CD4-positive, alpha-beta T cell treated with Interleukin-17A for 1 hour (primary cell): ENCODE results near the gene TGFBR3.
"Not testable (repeated sequence)": the region's sequence is repeated elsewhere in the genome, so short reads cannot be mapped to it uniquely, and the experiment has no call there.

Experiments used
- DNase-seq: peaks from one replicate; pipeline ENCODE4 v3.0.0-alpha.2; 2020

The TGFBR3 gene

DNA sequence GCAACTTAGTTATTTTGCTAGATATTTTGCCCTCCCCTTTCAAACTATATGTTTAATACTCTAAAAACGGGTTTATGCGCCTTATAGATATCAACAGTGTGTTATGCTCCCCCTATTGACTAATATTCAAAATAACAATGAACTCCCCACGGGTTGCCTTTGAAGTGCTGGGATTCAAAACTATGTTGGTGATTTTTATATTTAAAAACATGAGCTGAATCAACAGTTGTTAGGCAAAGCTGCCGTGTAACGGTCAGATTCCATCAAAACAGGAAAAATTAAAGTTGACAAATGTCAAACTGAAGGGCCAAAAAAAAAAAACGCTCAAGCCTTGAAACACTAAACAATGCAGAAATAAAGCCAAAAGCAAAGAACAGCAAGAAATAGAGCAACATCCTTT lies 2.5 kb downstream of the TGFBR3 start:
- peak; percentile 69 for DNase-seq

DNA sequence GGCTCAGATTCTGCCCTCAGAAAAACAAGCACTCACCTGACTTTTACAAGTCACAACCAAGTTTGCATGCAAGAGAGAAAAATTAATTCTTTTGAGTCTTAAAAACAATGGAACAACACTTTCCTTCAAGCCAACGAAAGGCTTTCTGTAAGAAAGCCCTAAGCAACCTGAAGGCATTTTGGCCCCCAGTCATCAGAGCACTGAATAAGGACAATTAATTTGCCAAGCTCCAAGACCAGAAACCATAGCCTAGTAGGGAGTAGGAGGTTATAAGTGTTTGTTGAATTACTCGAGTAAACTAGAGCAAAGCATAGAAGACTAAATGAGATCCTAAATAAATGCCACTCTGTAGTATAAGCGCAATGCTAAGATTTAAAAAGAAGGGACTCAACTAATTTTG lies 4.7 kb downstream of the TGFBR3 start:
- no peak for DNase-seq

DNA sequence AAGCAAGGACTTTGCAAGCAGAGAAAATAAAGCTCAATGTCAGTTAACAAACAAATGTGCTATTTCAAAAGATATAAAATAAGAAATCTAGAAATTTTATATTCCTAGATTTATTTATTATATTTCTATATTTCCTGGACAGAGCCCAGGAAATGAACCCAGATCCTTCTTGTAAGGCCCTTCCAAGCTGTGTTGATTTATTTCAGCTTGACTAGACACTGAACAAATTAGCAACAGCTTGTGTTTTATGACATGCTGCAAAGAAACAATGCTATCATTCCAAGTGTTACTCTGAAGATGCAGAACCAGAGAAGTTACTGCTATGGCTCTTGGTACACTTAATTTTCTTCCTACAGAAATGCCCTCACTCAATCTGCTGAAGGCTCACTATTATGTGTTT lies 6.2 kb downstream of the TGFBR3 start:
- no peak for DNase-seq

DNA sequence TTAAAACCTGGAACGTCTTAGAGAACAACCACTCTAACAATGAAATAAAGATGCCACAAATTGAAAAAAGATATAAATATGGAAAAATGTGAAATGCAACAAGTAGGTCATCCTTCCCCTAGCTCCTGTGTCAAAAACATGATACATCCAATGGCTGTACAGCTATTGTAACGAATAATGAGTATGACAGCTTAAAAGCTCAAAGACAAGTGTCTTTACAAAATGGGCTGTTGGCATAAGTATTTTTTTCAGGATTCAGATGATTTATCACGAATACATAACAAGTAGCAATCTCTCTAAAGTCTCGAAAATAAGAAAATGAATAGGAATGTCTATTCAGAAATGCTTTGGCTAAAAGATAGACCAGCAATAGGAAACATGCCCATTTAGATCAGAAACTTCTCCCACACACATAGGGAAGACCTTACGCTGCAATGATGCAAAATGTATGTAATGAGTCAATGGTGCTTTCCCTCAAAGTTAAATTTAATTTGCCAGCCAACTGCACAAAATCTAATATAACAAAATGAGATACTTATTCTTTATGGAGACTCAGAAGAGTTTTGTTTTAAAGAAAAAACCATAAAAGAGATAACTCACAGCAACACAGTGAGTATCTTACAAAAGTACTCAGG lies 8.3 kb downstream of the TGFBR3 start:
- no peak for DNase-seq

DNA sequence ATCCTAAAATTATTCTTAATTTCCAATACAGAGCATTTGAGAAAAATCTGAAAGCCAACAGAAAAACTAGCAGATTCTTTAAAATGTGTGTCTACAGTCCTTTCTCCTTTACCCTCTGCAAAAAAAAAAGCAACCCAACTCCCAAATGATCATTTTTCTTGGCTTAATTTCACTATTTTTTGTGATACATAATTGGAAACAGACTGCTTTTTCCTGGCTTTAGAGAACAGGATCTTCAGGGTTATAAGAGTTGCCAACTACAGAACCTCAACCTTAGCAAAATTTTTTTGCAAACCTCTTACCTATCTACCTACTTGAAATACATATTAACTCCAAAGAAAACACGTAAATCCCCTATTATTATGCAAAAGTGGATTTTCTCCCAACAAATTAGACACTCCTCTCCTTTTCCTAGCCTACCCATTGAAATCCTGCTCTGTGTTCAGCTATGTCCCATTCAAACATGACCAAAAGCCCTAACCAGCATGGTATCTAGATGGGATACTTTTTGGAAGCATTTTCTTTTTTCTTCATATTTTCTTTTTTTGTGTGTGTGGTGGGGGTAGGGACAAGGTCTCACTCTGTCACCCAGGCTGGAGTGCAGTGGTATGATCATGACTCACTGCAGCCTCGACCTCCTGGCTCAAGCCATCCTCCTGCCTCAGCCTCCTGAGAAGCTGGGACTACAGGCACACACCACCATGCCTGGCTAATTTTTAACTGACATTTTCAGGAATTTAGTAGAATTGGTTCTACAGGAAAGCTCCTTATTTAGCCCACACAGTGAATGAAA lies 9.0 kb downstream of the TGFBR3 start:
- no peak for DNase-seq

DNA sequence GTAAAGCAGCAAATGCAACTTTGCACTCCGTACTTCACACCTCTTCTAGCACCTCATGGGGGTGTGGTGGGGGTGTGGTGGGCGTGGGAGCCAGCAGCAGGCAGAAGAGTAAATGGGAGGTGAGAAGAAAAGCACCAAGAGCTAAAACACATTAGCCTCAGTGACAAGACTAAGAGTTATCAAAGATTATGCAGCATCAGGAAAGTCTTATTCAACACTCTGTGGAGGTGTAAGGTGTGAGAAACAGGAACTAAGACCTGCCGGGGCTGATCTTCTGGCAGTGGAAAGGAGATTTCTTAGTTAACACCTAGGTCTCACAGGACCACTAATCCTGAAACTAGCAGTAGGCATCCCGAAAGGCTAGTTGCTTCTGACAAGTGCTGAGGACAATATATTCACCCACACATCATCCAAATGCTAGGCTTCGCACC lies 9.9 kb downstream of the TGFBR3 start:
- peak; percentile 44 for DNase-seq

DNA sequence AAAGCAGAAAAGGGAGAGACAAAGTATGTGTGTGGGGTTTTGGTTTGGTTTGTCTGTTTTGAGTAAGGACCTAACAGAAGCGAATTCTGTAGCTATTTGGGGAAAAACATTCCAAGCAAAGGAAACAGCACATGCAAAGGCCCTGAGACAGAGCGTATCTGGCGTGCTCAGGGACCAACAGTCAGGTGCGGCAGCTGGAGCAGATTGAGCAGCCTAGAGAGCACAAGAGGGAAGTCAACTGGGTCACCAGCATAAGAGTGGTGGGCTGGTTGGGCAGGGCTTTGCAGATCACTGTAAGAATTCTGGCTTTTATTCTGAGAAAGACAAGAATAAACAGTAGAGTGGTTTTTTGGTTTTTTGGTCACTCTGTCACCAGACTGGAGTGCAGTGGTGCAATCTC lies 11.8 kb downstream of the TGFBR3 start:
- DNase-seq: no peak

DNA sequence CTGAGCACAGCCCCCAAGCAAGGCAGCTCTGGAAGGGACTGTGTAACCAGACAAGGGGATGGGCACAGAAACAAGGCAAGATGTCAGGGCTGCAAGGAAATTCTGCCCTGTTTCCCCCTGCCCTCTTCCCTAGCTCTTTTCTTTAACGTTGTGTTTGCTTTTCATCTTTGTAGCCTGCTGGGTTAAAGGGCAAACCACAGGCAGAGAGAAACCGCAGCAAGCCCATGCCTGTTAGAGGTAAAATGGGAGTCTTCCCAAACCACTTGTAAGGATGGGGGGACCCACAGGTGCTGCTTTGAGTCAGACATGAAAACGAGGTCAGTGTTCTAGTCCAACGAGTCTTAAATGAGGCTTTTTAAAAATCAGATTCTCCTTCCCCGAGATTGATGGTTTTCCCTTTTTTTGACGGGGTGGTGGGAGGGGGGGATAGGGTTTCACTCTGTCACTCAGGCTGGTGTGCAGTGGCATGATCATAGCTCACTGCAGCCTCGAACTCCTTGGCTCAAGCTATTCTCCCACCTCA lies 13.3 kb downstream of the TGFBR3 start:
- DNase-seq: peak; percentile 29

DNA sequence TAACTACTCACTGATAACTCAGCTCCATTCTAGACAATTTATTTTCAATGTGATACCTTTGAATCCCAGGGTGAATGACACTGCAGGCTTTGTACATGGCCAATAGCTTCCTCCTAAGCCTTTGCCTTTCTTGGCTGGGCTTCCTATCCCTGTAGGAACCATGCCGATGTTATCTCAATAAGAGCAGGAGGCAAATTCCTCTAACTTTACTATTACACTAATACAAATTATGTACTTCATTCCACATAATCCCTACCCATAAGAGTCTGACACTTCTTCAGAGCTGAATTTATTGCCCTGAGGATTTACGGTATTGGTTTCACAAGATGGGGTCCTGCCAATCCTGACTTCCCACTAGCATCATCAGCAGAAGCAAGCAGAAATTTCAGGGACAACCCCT lies 14.0 kb downstream of the TGFBR3 start:
- DNase-seq: no peak

DNA sequence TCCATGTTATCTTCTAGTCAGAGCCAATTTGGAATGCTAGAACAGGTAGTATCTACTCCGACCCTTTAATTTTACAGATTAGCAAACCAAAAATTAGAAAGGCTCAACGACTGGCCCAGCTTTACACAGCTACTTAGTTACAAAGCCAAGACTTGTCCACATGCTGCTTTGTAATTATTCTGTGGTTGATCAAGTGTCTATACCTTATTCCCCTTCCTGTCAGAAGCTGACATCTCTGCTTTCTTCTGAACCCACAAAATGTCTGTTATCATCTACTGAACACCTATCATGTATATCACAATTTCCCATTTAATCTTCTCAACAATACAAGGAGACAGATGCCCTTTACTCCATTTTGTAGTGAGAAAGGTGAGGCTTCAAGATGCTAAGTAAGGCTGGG lies 15.6 kb downstream of the TGFBR3 start:
- DNase-seq: peak; percentile 19

DNA sequence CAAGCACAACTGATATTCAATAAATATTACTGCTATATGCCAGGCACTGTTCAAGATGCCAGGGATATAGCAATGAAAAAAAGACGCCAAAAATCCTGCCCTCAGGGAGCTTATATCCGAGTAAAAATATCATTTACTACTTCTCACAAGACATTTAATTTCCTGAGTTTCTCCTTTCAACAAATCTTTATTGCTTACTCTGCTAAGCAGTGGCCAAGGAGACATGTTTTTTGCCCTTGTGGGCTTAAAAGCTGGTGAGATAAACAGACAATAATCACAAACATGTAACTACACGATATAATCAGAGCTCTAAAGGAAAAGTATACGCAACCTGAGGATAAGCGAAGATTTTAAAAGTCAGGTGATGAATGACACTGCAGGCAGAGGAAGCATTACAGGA lies 19.5 kb downstream of the TGFBR3 start:
- DNase-seq: no peak

DNA sequence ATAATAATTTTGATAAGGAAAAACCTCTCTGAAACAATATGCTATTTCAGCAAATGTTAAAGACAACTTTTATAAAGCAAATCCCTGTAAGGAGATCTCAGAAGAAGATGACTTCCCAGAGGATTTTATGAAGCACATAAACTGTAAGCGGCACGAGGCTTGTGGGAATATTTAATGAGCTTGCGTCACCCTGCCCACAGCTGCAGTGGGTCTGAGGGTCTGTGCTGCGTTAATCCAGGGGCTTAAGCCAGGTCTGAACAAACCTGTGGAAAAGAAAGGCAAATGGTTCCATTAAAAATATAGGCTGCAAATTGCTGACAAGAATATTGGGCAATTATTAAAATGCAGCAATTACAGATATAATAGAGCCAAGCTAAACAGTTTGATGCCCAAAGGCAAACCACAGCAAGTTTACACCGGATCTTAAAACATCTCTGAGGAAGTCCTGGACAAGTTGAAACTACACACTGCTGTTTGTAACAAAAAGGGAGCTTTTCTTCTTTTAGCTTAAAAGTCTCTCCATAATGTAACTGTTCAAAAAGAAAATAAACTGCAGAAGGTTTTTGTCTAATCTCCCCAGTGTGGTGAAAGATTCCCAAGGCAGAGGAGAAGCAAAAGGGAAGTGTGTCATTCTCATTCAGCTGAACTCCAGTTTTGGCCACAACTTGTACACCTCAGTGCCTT lies 21.8 kb downstream of the TGFBR3 start:
- DNase-seq: no peak

DNA sequence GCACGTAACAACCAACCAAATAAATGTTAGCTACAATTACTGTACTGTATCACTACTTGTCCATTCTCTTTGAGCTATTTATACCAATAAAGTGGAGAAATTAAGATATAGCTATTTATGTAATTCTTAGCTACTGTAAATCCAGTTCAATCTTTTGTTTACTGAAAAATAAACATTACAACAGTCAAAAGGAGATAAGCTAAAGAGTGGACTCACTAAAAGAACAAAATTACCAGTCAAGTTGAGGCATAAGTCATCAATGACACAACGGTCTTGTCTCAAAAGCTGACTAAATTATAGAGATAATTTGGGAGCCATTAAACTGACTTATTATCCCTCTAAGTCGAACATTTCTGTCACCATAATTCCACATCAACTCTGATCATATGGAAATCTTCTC lies 22.5 kb downstream of the TGFBR3 start:
- no peak for DNase-seq

DNA sequence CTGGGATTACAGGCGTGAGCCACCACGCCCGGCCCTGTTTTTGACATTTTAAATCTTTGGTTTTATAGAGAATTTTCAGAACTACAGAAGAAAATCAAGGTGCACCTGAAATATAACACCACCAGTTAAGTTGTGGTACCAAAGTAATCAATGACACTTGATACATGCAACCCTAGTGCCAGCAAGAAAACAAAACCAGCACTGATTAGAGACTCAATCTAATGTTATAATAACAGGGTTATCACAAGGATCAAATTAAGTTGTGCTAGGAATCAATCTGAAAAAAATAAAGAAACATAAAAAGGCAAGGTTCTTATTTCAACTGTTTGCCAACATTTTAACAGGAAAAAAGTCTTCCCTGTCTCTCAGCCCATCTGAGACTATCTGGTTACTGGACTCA lies 23.8 kb downstream of the TGFBR3 start:
- no peak for DNase-seq

DNA sequence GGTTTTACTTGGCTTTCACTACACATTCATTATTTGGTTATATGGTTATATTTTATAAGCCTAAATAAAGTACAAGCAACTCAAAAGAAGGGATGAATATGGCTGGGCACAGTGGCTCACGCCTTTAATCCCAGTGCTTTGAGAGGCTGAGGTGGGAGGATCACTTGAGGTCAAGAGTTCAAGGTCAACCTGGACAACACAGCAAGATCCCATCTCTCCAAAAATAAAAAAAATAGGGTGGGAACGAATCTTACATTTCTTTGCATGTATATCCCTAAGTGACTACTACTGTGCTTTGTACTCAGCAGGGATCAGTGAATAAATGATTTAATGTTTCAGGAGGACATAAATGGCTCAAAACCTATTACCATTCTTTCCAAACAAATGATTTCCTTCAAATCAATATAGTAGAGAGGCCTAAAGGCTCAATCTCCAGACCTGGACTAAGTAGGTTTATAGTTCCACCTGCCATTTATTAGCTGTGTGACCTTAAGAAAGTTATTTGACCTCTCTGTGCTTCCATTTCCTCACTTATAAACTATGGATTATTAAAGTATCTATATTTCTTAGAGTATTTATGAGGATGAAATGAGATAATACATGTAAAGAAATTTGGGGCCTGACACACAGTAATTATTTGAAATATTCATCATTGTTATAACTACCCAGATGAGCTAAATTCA lies 28.3 kb downstream of the TGFBR3 start:
- DNase-seq: no peak

DNA sequence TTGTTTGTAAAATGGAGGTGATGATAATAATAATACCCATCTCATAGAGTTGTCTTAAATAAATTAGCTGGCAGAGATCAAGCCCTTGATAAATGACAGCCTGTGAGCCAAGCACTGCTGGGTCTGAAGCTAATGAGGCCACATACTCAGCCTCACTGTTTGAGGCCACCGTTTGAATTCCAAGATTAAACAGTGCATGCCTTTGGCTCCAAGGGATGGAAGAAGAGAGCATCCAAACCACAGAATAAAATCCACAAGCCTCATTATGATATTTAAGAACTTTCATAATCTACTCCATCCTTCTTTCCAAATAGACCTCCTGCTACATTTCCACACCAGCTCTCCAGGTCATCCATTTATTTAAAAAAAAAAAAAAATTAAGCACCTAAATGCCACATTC lies 29.0 kb downstream of the TGFBR3 start:
- DNase-seq: no peak

DNA sequence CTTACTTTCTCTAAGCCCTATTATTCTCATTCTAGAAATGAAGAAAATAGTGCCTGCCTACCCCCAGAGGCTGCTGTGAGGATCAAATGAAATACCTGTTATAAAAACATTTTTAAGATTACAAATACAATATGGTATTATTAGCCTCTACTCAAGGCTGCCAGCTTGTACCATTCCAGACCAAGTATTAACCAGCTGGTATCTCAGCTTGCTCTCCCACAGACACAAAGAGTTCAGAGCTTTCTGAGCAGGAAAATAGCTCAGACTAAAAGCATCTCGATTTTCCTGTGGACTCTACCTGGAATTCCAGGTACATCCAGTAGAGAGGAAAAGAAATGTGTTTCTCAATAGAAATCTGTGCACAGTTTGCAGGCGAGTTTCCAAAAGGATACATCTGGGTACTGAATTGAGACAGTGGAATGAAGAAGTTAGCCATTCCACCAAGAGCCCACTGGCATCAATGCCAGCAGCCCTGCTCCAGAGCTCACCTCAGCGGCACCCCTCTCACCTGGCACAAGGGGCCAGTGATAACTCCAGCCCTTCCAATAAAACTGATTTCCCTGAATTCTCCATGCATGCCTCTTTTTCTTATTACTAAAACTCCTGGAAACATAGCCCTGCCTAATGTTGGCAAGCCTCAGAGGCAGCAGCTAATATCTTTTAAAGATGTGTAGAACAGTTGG lies 31.0 kb downstream of the TGFBR3 start:
- DNase-seq: no peak

DNA sequence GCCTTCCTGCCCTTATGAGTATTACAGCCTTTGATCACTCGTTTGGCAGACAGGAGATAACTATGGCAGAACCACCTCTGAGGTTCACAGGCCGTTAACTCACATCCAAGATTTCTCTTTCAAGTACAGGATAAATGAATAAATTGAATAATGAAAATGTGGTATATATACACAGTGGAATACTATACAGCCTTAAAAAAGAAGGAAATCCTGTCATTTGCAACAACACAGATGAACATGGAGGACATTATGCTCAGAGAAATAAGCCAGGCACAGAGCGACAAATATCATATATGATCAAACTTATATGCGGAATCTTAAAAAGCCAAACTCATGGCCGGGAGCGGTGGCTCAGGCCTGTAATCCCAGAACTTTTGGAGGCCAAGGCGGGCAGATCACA lies 32.6 kb downstream of the TGFBR3 start:
- DNase-seq: no peak

DNA sequence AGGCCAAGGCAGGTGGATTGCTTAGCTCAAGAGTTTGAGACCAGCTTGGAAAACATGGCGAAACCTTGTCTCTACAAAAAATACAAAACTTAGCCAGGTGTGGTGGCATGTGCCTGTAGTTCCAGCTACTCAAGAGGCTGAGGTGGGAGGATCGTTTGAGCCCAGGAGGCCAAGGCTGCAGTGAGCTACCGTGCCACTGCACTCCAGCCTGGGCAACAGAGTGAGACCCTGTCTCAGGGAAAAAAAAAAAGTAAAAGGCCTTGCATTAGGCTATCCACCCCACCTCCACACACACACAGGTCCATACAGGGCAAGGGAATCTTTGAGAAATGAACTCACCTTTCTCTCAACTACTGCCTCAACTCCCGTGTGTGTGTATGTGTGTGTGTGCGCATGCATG lies 33.9 kb downstream of the TGFBR3 start:
- not testable (repeated sequence) for DNase-seq

DNA sequence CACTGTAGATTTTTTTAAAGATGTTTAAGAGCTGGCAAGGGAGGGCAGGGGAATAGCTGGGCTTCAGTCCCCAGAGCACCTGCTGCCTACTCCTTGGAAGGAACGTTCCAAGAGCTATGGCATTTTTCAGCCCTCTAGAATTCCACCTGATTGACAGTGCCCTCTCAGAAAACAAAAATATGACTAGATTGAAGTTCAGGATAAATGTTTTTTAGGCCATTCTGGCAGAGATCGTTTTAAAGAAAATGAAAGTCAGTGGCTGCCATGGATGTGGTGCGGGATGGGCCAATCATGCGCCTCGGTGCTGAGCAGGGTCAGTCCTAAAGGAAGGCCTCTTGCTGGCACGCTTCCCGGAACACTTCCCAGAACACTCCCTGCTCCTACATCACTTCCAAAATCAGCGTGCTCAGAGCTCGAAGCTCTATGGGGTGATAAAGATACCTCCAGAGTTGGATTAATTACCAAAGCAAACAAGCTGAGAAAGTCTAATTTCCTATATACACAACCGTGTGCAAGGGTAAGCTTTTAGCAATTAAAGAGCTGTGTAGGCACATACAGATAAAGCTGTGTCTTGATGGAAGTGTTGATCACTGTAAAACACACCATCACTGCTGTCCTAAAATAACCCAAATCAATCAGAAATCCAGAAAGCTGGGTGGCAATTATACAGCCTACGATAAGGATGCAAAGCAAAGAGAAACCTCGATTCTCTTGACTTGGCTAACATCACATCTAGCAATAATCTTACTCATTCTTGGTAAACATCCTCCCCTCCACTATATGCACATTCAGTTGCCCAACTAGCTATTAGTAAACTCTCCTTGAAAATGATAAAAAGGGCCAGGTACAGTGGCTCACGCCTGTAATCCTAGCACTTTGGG lies 34.6 kb downstream of the TGFBR3 start:
- no peak for DNase-seq

DNA sequence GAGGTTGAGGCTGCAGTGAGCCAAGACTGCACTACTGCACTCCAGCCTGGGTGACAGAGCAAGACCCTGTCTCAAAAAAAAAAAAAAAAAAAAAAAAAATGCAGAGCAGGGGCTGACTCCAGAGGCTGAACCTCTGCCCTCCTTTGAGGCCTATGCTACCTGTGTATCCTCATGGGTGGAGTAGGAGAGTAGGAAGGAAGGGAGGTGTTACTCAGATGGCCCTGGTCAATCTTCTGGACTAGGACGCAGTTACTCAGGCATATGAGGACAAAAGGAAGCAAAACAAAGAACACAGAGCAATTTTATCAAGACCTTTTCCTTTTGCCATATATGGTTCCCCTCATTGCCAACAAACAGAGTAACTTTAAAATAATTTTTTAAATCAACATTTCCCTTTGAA lies 35.2 kb downstream of the TGFBR3 start:
- DNase-seq: no peak

DNA sequence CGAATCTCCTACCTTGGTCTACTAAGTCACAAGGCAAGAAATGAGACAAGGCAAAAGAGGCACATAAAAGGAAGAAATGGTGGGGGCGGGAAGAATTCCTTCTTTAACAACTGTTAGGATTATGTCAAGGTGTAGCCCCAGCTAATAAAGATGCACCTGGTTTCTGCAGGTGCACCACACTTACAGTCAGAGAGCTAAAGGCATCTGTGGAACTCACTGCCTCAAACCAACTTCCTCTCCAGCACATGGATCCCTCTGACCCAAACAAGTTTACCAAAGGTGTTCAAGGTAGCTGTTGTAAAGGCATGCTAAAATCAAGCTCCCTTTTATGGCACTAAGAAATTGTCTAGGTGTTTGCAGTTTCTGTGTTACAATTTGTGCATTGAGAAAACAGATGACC lies 38.1 kb downstream of the TGFBR3 start:
- no peak for DNase-seq
